HG03108 (cell line): ENCODE results near the gene NXN.
"Not testable (repeated sequence)": the region's sequence is repeated elsewhere in the genome, so short reads cannot be mapped to it uniquely, and the experiment has no call there.

Source experiments
- ATAC-seq: cut with Tn5 transposase; IDR thresholded peaks from one replicate; pipeline ENCODE4 v1.9.1; 2021; ENCODE audit warnings: moderate library complexity; ENCODE audit not compliant: unreplicated experiment

The NXN gene

GRCh38 chr17:785901-786300 is 193.7 kb downstream of the NXN start:
- not testable (repeated sequence) for ATAC-seq

DNA sequence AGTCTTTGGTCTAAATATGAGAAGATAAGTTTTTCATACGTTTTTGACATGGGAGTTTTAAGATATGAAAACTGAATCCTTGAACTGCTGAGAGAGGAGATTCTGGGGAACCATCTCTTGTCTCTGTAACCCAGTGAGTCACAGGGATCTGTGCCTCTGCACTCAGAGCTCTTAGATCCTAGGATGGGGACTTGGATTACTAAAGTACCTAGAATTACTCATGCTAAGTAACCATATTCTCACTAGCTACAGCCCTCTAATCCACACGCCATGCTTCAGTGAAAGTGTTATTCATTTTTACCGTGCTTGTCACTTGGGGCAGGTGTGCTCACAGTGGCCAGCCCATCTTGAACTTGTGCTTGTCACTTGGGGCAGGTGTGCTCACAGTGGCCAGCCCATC is 195.4 kb downstream of the NXN start:
- no peak for ATAC-seq

GRCh38 chr17:781805-782731 is 197.5 kb downstream of the NXN start, which contains the start of the genes GLOD4 and MRM3:
Gene GLOD4 (minus strand): TSS chr17:782280. CDS start chr17:782255, 25 bp downstream.
Gene MRM3 (plus strand): TSS chr17:782353. CDS start chr17:782379, 26 bp downstream.
- peak; percentile 74 for ATAC-seq

DNA sequence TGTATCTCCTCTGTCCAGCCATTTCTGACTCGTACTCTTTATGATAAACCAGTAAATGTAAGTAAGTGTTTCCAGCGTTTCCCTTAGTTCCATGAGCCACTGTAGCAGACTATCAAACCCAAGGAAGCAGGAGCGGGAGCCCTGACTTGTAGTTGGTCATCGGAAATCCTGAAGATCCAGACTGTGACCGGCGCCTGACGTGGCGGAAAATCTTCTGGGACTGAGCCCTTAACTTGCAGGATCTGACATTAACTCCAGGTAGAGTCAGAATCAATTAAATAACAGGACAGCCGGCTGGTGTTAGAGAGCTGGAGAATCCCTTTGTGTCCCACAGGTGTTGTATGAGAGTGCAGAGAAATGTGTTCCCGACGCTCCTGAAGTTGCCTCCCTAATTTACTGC is 201.5 kb downstream of the NXN start:
- no peak for ATAC-seq

- no peak for ATAC-seq
Observed at GRCh38 chr17:774313-774584, 205.3 kb downstream of the NXN start.

GRCh38 chr17:773467-774312 is 205.9 kb downstream of the NXN start:
- ATAC-seq: no peak

- ATAC-seq: no peak
Observed at GRCh38 chr17:773016-773415, 206.6 kb downstream of the NXN start.

DNA sequence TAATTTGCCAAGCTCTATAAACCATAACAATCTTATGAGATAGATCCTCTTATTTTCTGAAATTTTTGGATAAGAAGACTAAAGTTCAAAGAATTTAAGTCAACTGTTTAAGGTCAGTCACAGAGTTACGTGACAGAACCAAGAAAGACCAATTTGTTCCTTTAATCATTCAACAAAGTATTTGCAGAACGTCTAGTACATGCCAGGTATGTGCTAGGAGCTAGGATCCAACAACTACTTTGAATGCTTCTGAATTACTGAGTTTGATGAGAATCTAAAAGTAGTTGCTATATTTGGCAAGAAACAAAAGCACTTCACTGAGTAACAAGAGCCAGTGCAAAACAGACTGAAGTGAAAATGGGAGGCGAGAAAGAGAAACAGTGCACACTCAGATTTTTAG is 212.5 kb downstream of the NXN start:
- ATAC-seq: no peak

DNA sequence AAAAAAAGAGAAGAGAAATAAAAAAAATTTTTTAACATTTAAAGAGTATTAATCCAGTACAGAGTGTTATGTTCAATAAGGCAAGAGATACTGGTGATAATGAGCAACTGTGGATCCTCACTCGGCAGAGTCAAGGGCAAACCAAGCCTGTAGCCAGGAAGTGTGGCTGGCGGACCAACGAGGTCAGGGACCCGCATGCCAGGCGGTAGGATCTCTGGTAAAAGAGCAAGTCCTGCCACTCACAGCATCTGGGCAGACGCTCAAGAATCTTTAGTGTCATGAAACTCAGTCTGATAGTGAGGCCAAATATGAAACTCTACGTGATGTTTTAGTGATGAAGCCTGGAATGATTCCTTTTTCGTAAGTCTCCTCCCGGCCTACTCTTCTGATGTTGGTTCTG is 219.2 kb downstream of the NXN start:
- no peak for ATAC-seq

- ATAC-seq: no peak
Observed at GRCh38 chr17:759964-760363, 219.6 kb downstream of the NXN start.

- ATAC-seq: not testable (repeated sequence)
Observed at GRCh38 chr17:756010-756567, 223.5 kb downstream of the NXN start.

DNA sequence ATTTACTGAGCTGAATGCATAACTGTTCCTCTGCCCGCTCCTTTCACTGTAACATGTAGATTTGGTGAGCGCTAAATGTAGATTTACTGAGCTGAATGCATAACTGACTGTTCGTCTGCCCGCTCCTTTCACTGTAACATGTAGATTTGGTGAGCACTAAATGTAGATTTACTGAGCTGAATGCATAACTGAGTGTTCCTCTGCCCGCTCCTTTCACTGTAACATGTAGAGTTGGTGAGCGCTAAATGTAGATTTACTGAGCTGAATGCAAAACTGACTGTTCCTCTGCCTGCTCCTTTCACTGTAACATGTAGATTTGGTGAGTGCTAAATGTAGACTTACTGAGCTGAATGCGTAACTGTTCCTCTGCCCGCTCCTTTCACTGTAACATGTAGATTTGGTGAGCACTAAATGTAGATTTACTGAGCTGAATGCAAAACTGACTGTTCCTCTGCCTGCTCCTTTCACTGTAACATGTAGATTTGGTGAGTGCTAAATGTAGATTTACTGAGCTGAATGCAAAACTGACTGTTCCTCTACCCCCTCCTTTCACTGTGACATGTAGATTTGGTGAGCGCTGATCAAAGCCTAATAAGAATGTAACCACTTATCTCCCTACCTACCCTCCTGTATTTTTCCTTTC is 224.1 kb downstream of the NXN start:
- ATAC-seq: not testable (repeated sequence)

GRCh38 chr17:753418-753817 is 226.2 kb downstream of the NXN start:
- ATAC-seq: no peak

- ATAC-seq: no peak
Observed at GRCh38 chr17:752620-753219, 226.9 kb downstream of the NXN start.

DNA sequence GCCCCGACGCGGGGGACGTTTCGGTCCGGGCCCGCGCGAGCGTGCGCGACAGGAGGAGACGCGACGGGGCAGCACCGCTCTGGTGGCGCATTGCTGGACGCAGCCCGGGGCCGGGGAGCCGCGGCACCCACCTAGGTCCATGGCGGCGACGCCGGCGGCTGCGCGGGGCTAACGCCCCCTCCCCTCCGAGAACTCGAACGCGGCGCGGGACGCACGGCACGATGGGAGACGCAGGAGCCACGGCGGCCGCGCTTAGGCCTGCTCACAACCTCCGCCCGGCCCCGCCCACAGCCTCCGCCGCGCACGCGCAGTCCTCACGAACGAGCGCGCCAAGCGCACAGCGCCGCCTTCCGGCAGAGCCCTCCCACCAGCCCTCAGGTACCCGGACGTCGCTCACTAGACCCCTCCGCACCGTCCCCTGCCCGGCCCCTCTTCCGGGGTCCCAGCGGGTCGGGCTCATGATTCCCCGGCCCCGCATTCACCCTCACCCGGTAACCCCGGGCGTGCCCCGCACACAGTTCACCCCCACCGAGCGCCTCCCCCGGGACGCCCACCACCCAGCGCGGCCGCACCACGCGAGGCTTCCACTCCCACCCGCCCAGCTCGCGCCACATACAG is 227.5 kb downstream of the NXN start, which contains the start of gene GEMIN4:
GEMIN4 (minus strand) TSS at position 263 of the 618 bp plus-strand sequence; CDS start at position 141, 122 bp downstream.
- ATAC-seq: peak; percentile 82

DNA sequence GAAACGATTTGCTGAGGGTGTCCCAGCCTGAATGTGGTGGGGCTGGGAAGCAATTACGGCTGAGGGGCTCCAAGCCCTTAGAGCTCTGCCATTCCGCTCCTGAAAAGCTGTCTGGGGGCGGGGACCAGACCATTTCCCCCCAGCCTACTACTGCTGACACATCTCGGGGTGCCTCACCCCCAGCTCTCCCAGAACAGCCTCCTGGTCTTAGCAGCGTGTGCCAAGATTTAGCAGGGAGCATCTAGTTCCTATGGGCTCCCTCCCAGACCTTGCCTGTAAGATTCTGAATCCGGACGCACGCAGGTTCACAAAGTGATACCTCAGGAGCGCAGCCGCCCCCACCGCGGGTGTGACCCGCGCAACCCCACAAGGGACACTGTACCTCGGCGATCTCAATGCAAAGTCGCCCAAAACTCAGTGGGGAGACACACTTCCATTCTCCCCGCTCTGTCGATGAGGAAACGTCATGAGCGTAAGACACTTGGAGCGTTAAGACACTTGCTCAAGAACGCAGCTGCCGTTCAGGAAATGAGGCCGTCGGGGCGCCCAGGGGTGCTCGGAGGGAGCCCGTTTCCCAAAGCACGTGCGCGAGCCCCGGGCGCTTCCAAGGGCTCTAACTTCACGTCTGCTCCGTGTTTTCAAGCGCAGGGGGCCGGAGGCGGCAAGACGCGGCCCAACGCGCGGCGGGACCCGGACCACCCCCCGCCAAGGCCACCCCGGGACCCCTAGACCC is 228.1 kb downstream of the NXN start:
- peak; percentile 24 for ATAC-seq

DNA sequence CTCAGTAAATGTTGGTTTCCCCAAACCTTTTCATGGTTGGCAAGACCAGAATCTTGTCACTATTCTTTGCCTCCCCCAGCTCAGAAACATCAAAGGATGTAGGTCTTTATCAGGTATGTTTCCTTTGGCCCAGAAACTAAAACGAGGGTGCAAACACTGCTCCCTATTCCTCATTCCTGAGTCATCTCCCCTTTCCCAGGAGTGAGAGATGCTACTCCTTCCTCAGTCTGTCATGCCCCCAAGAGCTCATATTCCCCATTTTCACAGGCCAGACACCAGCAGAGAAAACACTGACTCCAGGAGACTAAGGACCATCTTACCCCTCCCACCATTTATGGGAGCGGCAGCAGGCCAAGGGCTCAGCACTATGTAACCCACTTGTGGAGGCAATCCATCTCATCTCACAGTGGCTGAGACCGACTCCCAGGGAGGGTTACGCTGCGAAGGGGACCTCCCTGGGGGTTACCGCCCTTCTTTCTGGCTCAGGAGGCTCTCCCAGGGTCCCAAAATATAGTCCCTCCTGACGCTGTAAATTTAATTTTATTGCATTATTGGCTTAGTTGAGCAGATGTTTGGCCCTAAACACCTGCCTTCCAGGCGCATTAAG is 229.0 kb downstream of the NXN start:
- no peak for ATAC-seq

GRCh38 chr17:749359-749758 is 230.2 kb downstream of the NXN start:
- ATAC-seq: not testable (repeated sequence)
